ENCODE data around the gene TRIM69.

DNA sequence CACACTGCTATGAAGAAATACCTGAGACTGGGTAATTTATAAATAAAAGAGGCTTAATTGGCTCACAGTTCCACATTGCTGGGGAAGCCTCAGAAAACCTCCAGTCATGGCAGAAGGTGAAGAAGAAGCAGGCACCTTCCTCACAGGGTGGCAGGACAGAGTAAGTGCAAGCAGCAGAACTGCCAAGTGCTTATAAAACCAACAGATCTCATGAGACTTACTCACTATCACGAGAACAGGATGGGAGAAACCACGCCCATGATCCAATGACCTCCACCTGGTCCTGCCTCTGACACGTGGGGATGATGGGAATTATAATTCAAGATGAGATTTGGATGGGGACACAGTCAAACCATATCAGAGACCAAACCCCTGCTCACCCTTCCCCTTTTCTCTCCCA lies 75.0 kb downstream of the TRIM69 start:
- TF ChIP-seq, protein P1, sequence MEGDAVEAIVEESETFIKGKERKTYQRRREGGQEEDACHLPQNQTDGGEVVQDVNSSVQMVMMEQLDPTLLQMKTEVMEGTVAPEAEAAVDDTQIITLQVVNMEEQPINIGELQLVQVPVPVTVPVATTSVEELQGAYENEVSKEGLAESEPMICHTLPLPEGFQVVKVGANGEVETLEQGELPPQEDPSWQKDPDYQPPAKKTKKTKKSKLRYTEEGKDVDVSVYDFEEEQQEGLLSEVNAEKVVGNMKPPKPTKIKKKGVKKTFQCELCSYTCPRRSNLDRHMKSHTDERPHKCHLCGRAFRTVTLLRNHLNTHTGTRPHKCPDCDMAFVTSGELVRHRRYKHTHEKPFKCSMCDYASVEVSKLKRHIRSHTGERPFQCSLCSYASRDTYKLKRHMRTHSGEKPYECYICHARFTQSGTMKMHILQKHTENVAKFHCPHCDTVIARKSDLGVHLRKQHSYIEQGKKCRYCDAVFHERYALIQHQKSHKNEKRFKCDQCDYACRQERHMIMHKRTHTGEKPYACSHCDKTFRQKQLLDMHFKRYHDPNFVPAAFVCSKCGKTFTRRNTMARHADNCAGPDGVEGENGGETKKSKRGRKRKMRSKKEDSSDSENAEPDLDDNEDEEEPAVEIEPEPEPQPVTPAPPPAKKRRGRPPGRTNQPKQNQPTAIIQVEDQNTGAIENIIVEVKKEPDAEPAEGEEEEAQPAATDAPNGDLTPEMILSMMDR (IDR thresholded peaks at IDR 0.05; ENCODE audit: insufficient read depth, low read length, poor library complexity, severe bottlenecking), result no peak
- no peak for TF ChIP-seq EZH2phosphoT487 (conservative IDR thresholded peaks at IDR 0.05; ENCODE audit: low read length)
